Stomach (tissue), 4 donors: ENCODE measurements around the gene CCDC24.

Source experiments
- POLR2A ChIP-seq, 4 donors: fragments of 450-650 bp; IDR thresholded peaks; one replicate each; pipeline ENCODE4 v1.6.1; 2016; ENCODE audit warnings: antibody characterized with exemption in 4 of 4, control low read depth in 2 of 4, mild to moderate bottlenecking in 1 of 4, moderate library complexity in 1 of 4
- POLR2AphosphoS5 ChIP-seq, 3 donors: sonication (generic); formaldehyde crosslinking; IDR thresholded peaks; one replicate each; pipeline ENCODE4 v1.6.1; 2016; ENCODE audit warnings: antibody characterized with exemption in 3 of 3
- TF ChIP-seq, protein P1 (sequence below), 7 experiments: fragments of 450-650 bp in 4 of 7; fragments of 200-600 bp in 3 of 7; sonication (generic) in 3 of 7; IDR thresholded peaks; one replicate each; pipeline ENCODE4 v1.5.1; 2016 to 2019; ENCODE audit warnings: antibody characterized with exemption in 7 of 7, control low read depth in 2 of 7, mild to moderate bottlenecking in 1 of 7

DNA sequence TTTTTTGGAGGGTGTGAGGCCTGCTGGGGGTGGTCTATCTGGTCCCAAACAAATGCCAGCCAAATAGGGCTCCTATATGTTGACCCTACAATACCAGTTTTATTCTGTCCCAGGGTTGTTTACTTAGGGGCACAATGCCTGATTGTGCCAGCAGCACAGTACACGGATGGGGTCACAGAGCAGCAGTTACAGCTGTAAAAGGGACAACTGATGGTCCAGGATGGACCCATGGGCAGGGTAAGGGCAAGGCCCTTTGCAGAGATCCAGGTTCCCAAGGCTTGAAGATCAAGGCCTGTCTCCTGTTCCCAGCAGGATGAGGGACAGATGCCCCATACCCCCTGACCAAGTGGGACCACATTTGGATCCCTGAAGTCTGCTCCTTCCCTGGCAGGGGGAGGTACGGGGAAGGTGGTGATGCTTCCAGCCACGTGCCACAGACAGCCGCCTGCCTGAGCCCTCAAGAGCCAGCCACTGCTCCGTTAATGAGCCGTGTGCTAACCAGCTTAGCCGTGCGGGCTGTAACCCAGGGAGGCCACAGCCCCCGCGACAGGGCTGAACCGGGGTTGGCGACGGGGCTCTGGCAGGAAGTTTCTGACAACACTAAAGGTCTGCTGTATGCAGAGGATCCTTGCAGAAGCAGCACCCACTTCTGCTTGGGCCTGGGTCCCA, 21.7 kb downstream of the CCDC24 start:
- TF ChIP-seq, protein P1, sequence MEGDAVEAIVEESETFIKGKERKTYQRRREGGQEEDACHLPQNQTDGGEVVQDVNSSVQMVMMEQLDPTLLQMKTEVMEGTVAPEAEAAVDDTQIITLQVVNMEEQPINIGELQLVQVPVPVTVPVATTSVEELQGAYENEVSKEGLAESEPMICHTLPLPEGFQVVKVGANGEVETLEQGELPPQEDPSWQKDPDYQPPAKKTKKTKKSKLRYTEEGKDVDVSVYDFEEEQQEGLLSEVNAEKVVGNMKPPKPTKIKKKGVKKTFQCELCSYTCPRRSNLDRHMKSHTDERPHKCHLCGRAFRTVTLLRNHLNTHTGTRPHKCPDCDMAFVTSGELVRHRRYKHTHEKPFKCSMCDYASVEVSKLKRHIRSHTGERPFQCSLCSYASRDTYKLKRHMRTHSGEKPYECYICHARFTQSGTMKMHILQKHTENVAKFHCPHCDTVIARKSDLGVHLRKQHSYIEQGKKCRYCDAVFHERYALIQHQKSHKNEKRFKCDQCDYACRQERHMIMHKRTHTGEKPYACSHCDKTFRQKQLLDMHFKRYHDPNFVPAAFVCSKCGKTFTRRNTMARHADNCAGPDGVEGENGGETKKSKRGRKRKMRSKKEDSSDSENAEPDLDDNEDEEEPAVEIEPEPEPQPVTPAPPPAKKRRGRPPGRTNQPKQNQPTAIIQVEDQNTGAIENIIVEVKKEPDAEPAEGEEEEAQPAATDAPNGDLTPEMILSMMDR (IDR thresholded peaks at IDR 0.05): no peak
- TF ChIP-seq POLR2A (IDR thresholded peaks at IDR 0.05): no peak
- no peak for TF ChIP-seq POLR2AphosphoS5 (IDR thresholded peaks at IDR 0.05)
